HepG2 (cell line): ENCODE data around the gene LAPTM4A. TPM values are rescaled to one million over a fixed set of nuclear protein-coding genes. Genes with fewer than 3 reads are reported as not detected.

Source experiments
- ARID4A ChIP-seq: sonication (generic); formaldehyde crosslinking; IDR thresholded peaks from 2 replicates; pipeline ENCODE4 v1.5.0; 2020; ENCODE audit warnings: mild to moderate bottlenecking, missing genetic modification reagents, borderline replicate concordance
- CBX1 ChIP-seq: IDR thresholded peaks from one replicate; pipeline ENCODE4 v1.6.1; 2016; ENCODE audit warnings: antibody characterized with exemption, low read depth
- CSRNP2 ChIP-seq: sonication (generic); formaldehyde crosslinking; conservative IDR thresholded peaks from 2 replicates; pipeline ENCODE4 v1.8.0; 2022; ENCODE audit warnings: low read depth, missing genetic modification reagents
- DZIP1 ChIP-seq: sonication (generic); formaldehyde crosslinking; IDR thresholded peaks from 2 replicates; pipeline ENCODE4 v1.5.0; 2020; ENCODE audit warnings: mild to moderate bottlenecking, missing genetic modification reagents
- FOXK2 ChIP-seq: fragments of 450-650 bp; IDR thresholded peaks from 2 replicates; pipeline ENCODE4 v1.6.1; 2016
- IRF1 ChIP-seq: sonication (generic); formaldehyde crosslinking; IDR thresholded peaks from 2 replicates; pipeline ENCODE4 v1.4.0; 2020; ENCODE audit warnings: low read depth, mild to moderate bottlenecking, missing genetic modification reagents
- MXD3 ChIP-seq: IDR thresholded peaks from 2 replicates; pipeline ENCODE4 v1.6.1; 2016; ENCODE audit warnings: mild to moderate bottlenecking, missing biosample characterization, missing genetic modification reagents
- NAIF1 ChIP-seq: sonication (generic); formaldehyde crosslinking; IDR thresholded peaks from 2 replicates; pipeline ENCODE4 v1.5.0; 2020; ENCODE audit warnings: mild to moderate bottlenecking, missing genetic modification reagents, borderline replicate concordance
- RNF219 ChIP-seq: sonication (generic); formaldehyde crosslinking; IDR thresholded peaks from 2 replicates; pipeline ENCODE4 v1.5.0; 2020; ENCODE audit warnings: mild to moderate bottlenecking, missing genetic modification reagents
- ZFP36L1 ChIP-seq: sonication (generic); formaldehyde crosslinking; IDR thresholded peaks from 2 replicates; pipeline ENCODE4 v1.8.0; 2022; ENCODE audit warnings: mild to moderate bottlenecking, missing genetic modification reagents, moderate library complexity
- ZNF337 ChIP-seq: sonication (generic); formaldehyde crosslinking; IDR thresholded peaks from 2 replicates; pipeline ENCODE4 v1.5.1; 2020; ENCODE audit warnings: missing genetic modification reagents, low read depth, mild to moderate bottlenecking, borderline replicate concordance
- polyA plus RNA-seq, 8 experiments: library from polyadenylated mRNA; depleted of rRNA in 3 of 8; stranded (reverse) in 7 of 8; unstranded in 1 of 8; fragments of >200 nt; fragmentation: Illumina TruSeq in 4 of 8; extraction: Trizol in 4 of 8; gene quantifications; 2 replicates each; pipeline versions ENCODE4 v1.2.1 to v1.2.3, GENCODE V29; 2011 to 2016; ENCODE audit warnings: low read depth in 4 of 8, missing spikeins in 1 of 8, mixed read lengths in 1 of 8; ENCODE audit not compliant: insufficient read depth in 1 of 8
- total RNA-seq, 5 experiments: library from RNA; depleted of rRNA; stranded (reverse); fragments of >200 nt; fragmentation: Illumina TruSeq; extraction: Trizol; gene quantifications; 2 replicates each; pipeline ENCODE4 v1.2.3, GENCODE V29; 2016; ENCODE audit warnings: low read depth in 1 of 5

Gene LAPTM4A
- total and polyA plus RNA-seq, 2 of the 13 experiments (the other 11 are each of a cell fraction or from before 2014, with no cell fraction given), result 116 to 558 TPM

- peak; percentile 93 for TF ChIP-seq ZFP36L1 (CRISPR knock-in tag)
- TF ChIP-seq ZNF337 (CRISPR knock-in tag), result peak; percentile 87
- peak; percentile 93 for TF ChIP-seq ARID4A (CRISPR knock-in tag)
- TF ChIP-seq CSRNP2 (CRISPR knock-in tag), result peak; percentile 65; the same call in 1 of the 2 replicates
- 0 out of 2 replicates have a peak, but pooled peaks have one; percentile 64 for TF ChIP-seq DZIP1 (CRISPR knock-in tag)
- TF ChIP-seq FOXK2, result no peak
- no peak for TF ChIP-seq CBX1
- TF ChIP-seq IRF1 (CRISPR knock-in tag), result no peak; the same call in 1 of the 2 replicates
- TF ChIP-seq MXD3 (CRISPR knock-in tag), result peak; percentile 49; the same call in 1 of the 2 replicates
- TF ChIP-seq RNF219 (CRISPR knock-in tag), result peak; percentile 76; the same call in 1 of the 2 replicates
- peak; percentile 92 for TF ChIP-seq NAIF1 (CRISPR knock-in tag)
These were observed at the start of gene LAPTM4A (continued) for GRCh38 chr2:20051532-20052228.
